HCT116 (cell line): ENCODE data around the gene ZNF488. TPM values are rescaled to one million over a fixed set of nuclear protein-coding genes. Genes with fewer than 3 reads are reported as not detected.

Experiments used
- ATAC-seq: fragments of 200-7000 bp; cut with Tn5 transposase; 2 replicates; pipeline ENCODE4 v1.9.1; 2020; ENCODE audit warnings: mild to moderate bottlenecking, moderate library complexity
- BruUV-seq: library from RNA; stranded (reverse); fragments of 400-500 nt; replicated peaks from 2 replicates; lab custom pipeline; 2021; lab: Mats Ljungman, UMichigan
- CTCF ChIA-PET: fragments of 300-600 bp; sonication (Branson Sonifier 250); formaldehyde crosslinking; loops from one replicate; lab custom pipeline; 2021; ENCODE audit warnings: antibody characterized with exemption; lab: Charles Lee
- POLR2A ChIA-PET: fragments of 300-600, 350-600 bp; sonication (Branson Sonifier 250); formaldehyde crosslinking; loops from one replicate; lab custom pipeline; 2021; ENCODE audit warnings: antibody characterized with exemption; lab: Charles Lee
- RAD21 ChIA-PET, 2 experiments: fragments of 300-600 bp; sonication (Branson Sonifier 250); formaldehyde crosslinking; loops; one replicate each; lab custom pipeline; 2023; ENCODE audit warnings: low total read pairs in 2 of 2; ENCODE audit not compliant: uncharacterized antibody in 2 of 2, unreplicated experiment in 2 of 2, low non-redundant PET in 1 of 2; lab: Charles Lee
- DNase-seq: peaks from one replicate; pipeline ENCODE4 v3.0.0-alpha.2; 2010; ENCODE audit warnings: low read depth, low spot score
- H2AFZ ChIP-seq: fragments of 200-600 bp; shearing (Covaris generic), sonication (generic); 2 replicates; pipeline ENCODE4 v1.6.1; 2017; ENCODE audit warnings: low read depth, mixed run types, mixed read lengths, antibody characterized with exemption, low read length; ENCODE audit not compliant: poor library complexity, severe bottlenecking
- H3K27ac ChIP-seq: 2 replicates; pipeline ENCODE4 v1.5.1; 2012; ENCODE audit warnings: low read depth, low read length
- H3K27me3 ChIP-seq: fragments of 200-600 bp; sonication (generic); 2 replicates; pipeline ENCODE4 v1.6.1; 2016; ENCODE audit warnings: mixed run types, low read length, mixed read lengths; ENCODE audit not compliant: insufficient read depth
- H3K36me3 ChIP-seq, 2 experiments: fragments of 200-500 bp in 1 of 2; fragments of 200-600 bp in 1 of 2; sonication (Bioruptor generic) in 1 of 2; sonication (generic) in 1 of 2; 2 replicates each; pipeline versions ENCODE4 v1.5.1 to v1.6.1; 2014 to 2016; ENCODE audit warnings: low read length in 2 of 2, inconsistent platforms in 1 of 2, mixed read lengths in 1 of 2, mixed run types in 1 of 2; ENCODE audit not compliant: insufficient read depth in 2 of 2, control insufficient read depth in 1 of 2
- H3K4me1 ChIP-seq, 2 experiments: fragments of 200-600 bp in 1 of 2; sonication (generic) in 1 of 2; 2 replicates each; pipeline versions ENCODE4 v1.5.1 to v1.6.1; 2012 to 2017; ENCODE audit warnings: low read length in 2 of 2, inconsistent platforms in 1 of 2, mild to moderate bottlenecking in 1 of 2, mixed read lengths in 1 of 2, mixed run types in 1 of 2, moderate library complexity in 1 of 2; ENCODE audit not compliant: insufficient read depth in 2 of 2, control insufficient read depth in 1 of 2
- H3K4me2 ChIP-seq: fragments of 200-600 bp; sonication (generic); 2 replicates; pipeline ENCODE4 v1.6.1; 2017; ENCODE audit warnings: mixed run types, low read length, mixed read lengths
- H3K4me3 ChIP-seq, 2 experiments: fragments of 200-600 bp in 1 of 2; sonication (generic) in 1 of 2; replicated peaks in 1 of 2; 2 replicates each; pipeline ENCODE4 v1.5.1; 2011 to 2016; ENCODE audit warnings: low read length in 2 of 2, control low read depth in 1 of 2, low read depth in 1 of 2, mild to moderate bottlenecking in 1 of 2, mixed read lengths in 1 of 2, mixed run types in 1 of 2
- H3K79me2 ChIP-seq: fragments of 200-600 bp; sonication (generic); 2 replicates; pipeline ENCODE4 v1.6.1; 2017; ENCODE audit warnings: mild to moderate bottlenecking, mixed run types, low read length, moderate library complexity, mixed read lengths; ENCODE audit not compliant: insufficient read depth
- H3K9ac ChIP-seq: fragments of 200-600 bp; sonication (generic); 2 replicates; pipeline ENCODE4 v1.6.1; 2016; ENCODE audit warnings: low read length, mixed read lengths
- H3K9me2 ChIP-seq: fragments of 200-600 bp; sonication (generic), shearing (Covaris generic); 2 replicates; pipeline ENCODE4 v1.6.1; 2017; ENCODE audit warnings: mixed run types, mild to moderate bottlenecking, moderate library complexity; ENCODE audit not compliant: insufficient read depth
- H3K9me3 ChIP-seq, 2 experiments: fragments of 200-500 bp in 1 of 2; fragments of 200-600 bp in 1 of 2; sonication (Bioruptor generic) in 1 of 2; sonication (generic) in 1 of 2; 2 replicates each; pipeline ENCODE4 v1.6.1; 2014 to 2017; ENCODE audit warnings: low read length in 2 of 2, mixed read lengths in 2 of 2, inconsistent platforms in 1 of 2, low read depth in 1 of 2, mild to moderate bottlenecking in 1 of 2, mixed run types in 1 of 2, moderate library complexity in 1 of 2; ENCODE audit not compliant: control insufficient read depth in 1 of 2, insufficient read depth in 1 of 2
- H4K20me1 ChIP-seq: fragments of 200-600 bp; sonication (generic), shearing (Covaris generic); 2 replicates; pipeline ENCODE4 v1.6.1; 2017; ENCODE audit warnings: mixed run types, mild to moderate bottlenecking, moderate library complexity; ENCODE audit not compliant: insufficient read depth
- CBX3 ChIP-seq: IDR thresholded peaks from 2 replicates; pipeline ENCODE4 v1.6.1; 2012; ENCODE audit warnings: low read depth
- CEBPB ChIP-seq: IDR thresholded peaks from 2 replicates; pipeline ENCODE4 v1.6.1; 2012; ENCODE audit warnings: low read depth
- ELF1 ChIP-seq: IDR thresholded peaks from 2 replicates; pipeline ENCODE4 v1.6.1; 2012; ENCODE audit warnings: low read depth, borderline replicate concordance
- EZH2 ChIP-seq: fragments of 200-600 bp; sonication (generic); IDR thresholded peaks from 2 replicates; pipeline ENCODE4 v1.6.1; 2017; ENCODE audit warnings: antibody characterized with exemption, mixed run types
- EZH2phosphoT487 ChIP-seq: fragments of 200-600 bp; IDR thresholded peaks from 2 replicates; pipeline ENCODE4 v1.6.1; 2018; ENCODE audit warnings: antibody characterized with exemption, borderline replicate concordance
- JUND ChIP-seq: IDR thresholded peaks from 2 replicates; pipeline ENCODE4 v1.6.1; 2012
- POLR2A ChIP-seq: IDR thresholded peaks from 2 replicates; pipeline ENCODE4 v1.7.0; 2011; ENCODE audit warnings: borderline replicate concordance; ENCODE audit not compliant: insufficient read depth, insufficient read length; ENCODE audit errors: extremely low read depth
- POLR2AphosphoS5 ChIP-seq: IDR thresholded peaks from 2 replicates; pipeline ENCODE4 v1.6.1; 2011; ENCODE audit warnings: mild to moderate bottlenecking, low read depth, low read length, moderate library complexity
- SIN3A ChIP-seq: IDR thresholded peaks from 2 replicates; pipeline ENCODE4 v1.6.1; 2012; ENCODE audit warnings: low read depth
- SP1 ChIP-seq: IDR thresholded peaks from 2 replicates; pipeline ENCODE4 v1.6.1; 2012; ENCODE audit warnings: low read depth
- SRF ChIP-seq: IDR thresholded peaks from 2 replicates; pipeline ENCODE4 v1.6.1; 2012; ENCODE audit warnings: low read depth
- TCF7L2 ChIP-seq: IDR thresholded peaks from 2 replicates; pipeline ENCODE4 v1.7.0; 2011; ENCODE audit warnings: borderline replicate concordance, inconsistent platforms; ENCODE audit not compliant: insufficient read depth, insufficient read length; ENCODE audit errors: extremely low read depth
- YY1 ChIP-seq: IDR thresholded peaks from 2 replicates; pipeline ENCODE4 v1.6.1; 2011; ENCODE audit warnings: low read length, low read depth, moderate library complexity, mild to moderate bottlenecking; ENCODE audit not compliant: insufficient replicate concordance; ENCODE audit errors: extremely low read depth
- ZBTB33 ChIP-seq: IDR thresholded peaks from 2 replicates; pipeline ENCODE4 v1.6.1; 2011; ENCODE audit warnings: mild to moderate bottlenecking, low read length, moderate library complexity; ENCODE audit not compliant: insufficient replicate concordance; ENCODE audit errors: extremely low read depth
- ZFX ChIP-seq: fragments of 450-650 bp; IDR thresholded peaks from 2 replicates; pipeline ENCODE4 v1.6.1; 2017
- intact Hi-C: fragments of 100-400 bp; cut with micrococcal nuclease; formaldehyde crosslinking; loops from 2 replicates; pipeline ENCODE4 v1.10.0; 2022
- total RNA-seq: library from RNA; stranded (reverse); gene quantifications from one replicate; pipeline ENCODE4 v1.2.1, GENCODE V29; 2021; ENCODE audit not compliant: unreplicated experiment
- TF ChIP-seq, protein P1 (sequence below): IDR thresholded peaks from 2 replicates; pipeline ENCODE4 v1.6.1; 2012; ENCODE audit warnings: low read depth
- TF ChIP-seq, protein P2 (sequence below), 3 experiments: fragments of 200-600 bp in 1 of 3; sonication (generic) in 1 of 3; IDR thresholded peaks in 2 of 3; conservative IDR thresholded peaks in 1 of 3; 2 replicates each; pipeline ENCODE4 v1.5.1; 2012 to 2017; ENCODE audit warnings: low read depth in 2 of 3, low read length in 2 of 3, antibody characterized with exemption in 1 of 3, borderline replicate concordance in 1 of 3, control low read depth in 1 of 3, mild to moderate bottlenecking in 1 of 3, mixed read lengths in 1 of 3, mixed run types in 1 of 3, moderate library complexity in 1 of 3; ENCODE audit not compliant: insufficient read depth in 1 of 3

Gene ZNF488
- total RNA-seq, 1 experiment from 2014 or later = 3.9 TPM

DNA sequence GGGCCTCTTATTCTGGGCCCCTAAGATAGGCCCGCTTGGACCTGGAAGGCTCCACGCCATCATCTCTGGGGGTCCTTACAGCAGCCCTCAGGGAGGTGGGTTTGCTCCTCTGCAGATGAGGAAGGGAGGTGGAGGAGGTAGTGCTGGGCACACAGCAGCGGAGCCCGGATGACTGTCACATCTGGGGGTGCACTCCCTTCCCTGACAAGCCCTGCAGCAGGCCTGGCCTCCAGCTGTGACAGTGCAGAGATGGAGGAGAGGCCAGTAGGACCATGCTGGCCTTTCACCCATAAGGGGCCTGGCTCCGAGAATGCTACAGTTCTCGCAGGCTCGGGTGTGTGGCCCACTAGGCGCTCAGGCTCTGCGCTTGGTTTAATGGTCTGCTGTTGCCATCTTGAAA lies 52.6 kb downstream of the ZNF488 start:
- no peaks in the 10 kb centered on the region for H3K9me2 ChIP-seq
- peaks cover under 1 to 13% of the 10 kb centered on the region in 2 experiments; a peak in 2 of 4 replicates for H3K4me1 ChIP-seq
- 0 out of 2 replicates have a peak, but pooled peaks cover 9% of the 10 kb centered on the region for H3K27me3 ChIP-seq
- no peaks in the 10 kb centered on the region for H4K20me1 ChIP-seq
- BruUV-seq = no TSS peak
- CTCF ChIA-PET = interaction anchor here (1.7 kb wide), 1 partner anchor 9 kb away, joined by 6 read pairs; no protein-coding TSS in a partner anchor
- RAD21 ChIA-PET = no interaction called here
- no peak overlapping the region for H3K9ac ChIP-seq
- ATAC-seq = no peak
- DNase-seq = no peak
- no peak overlapping the region for H3K27ac ChIP-seq
- H3K4me2 ChIP-seq = no peak overlapping the region
- no peak for TF ChIP-seq SRF
- no peak for TF ChIP-seq EZH2phosphoT487
- TF ChIP-seq, protein P1, sequence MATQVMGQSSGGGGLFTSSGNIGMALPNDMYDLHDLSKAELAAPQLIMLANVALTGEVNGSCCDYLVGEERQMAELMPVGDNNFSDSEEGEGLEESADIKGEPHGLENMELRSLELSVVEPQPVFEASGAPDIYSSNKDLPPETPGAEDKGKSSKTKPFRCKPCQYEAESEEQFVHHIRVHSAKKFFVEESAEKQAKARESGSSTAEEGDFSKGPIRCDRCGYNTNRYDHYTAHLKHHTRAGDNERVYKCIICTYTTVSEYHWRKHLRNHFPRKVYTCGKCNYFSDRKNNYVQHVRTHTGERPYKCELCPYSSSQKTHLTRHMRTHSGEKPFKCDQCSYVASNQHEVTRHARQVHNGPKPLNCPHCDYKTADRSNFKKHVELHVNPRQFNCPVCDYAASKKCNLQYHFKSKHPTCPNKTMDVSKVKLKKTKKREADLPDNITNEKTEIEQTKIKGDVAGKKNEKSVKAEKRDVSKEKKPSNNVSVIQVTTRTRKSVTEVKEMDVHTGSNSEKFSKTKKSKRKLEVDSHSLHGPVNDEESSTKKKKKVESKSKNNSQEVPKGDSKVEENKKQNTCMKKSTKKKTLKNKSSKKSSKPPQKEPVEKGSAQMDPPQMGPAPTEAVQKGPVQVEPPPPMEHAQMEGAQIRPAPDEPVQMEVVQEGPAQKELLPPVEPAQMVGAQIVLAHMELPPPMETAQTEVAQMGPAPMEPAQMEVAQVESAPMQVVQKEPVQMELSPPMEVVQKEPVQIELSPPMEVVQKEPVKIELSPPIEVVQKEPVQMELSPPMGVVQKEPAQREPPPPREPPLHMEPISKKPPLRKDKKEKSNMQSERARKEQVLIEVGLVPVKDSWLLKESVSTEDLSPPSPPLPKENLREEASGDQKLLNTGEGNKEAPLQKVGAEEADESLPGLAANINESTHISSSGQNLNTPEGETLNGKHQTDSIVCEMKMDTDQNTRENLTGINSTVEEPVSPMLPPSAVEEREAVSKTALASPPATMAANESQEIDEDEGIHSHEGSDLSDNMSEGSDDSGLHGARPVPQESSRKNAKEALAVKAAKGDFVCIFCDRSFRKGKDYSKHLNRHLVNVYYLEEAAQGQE = no peak
- no peak for TF ChIP-seq SIN3A
- no peak for TF ChIP-seq SP1
- no peak for TF ChIP-seq CEBPB
- no peak for TF ChIP-seq POLR2AphosphoS5
- no peak for TF ChIP-seq EZH2
- TF ChIP-seq JUND = no peak
- TF ChIP-seq ELF1 = no peak
- no peak for TF ChIP-seq TCF7L2
- TF ChIP-seq, protein P2, sequence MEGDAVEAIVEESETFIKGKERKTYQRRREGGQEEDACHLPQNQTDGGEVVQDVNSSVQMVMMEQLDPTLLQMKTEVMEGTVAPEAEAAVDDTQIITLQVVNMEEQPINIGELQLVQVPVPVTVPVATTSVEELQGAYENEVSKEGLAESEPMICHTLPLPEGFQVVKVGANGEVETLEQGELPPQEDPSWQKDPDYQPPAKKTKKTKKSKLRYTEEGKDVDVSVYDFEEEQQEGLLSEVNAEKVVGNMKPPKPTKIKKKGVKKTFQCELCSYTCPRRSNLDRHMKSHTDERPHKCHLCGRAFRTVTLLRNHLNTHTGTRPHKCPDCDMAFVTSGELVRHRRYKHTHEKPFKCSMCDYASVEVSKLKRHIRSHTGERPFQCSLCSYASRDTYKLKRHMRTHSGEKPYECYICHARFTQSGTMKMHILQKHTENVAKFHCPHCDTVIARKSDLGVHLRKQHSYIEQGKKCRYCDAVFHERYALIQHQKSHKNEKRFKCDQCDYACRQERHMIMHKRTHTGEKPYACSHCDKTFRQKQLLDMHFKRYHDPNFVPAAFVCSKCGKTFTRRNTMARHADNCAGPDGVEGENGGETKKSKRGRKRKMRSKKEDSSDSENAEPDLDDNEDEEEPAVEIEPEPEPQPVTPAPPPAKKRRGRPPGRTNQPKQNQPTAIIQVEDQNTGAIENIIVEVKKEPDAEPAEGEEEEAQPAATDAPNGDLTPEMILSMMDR (IDR thresholded peaks at IDR 0.05 in 2 of 3, conservative IDR thresholded peaks at IDR 0.05 in 1 of 3; ENCODE audit: borderline replicate concordance in 1 of 3, insufficient read depth in 1 of 3, low read depth in 2 of 3, low read length in 2 of 3) = no peak
- no peak for TF ChIP-seq POLR2A
- no peak for TF ChIP-seq ZBTB33
- no peak for TF ChIP-seq CBX3
- no peak for TF ChIP-seq YY1
- no peak for TF ChIP-seq ZFX
- no peaks in the 10 kb centered on the region for H3K36me3 ChIP-seq
- no peak overlapping the region for H3K4me3 ChIP-seq
- POLR2A ChIA-PET = no interaction called here
- intact Hi-C loops = no loop called here
- no peaks in the 10 kb centered on the region for H3K79me2 ChIP-seq
- H3K9me3 ChIP-seq = no peaks in the 10 kb centered on the region
- H2AFZ ChIP-seq = no peak overlapping the region
